NT2/D1 (cell line): ENCODE results near the gene IMMP2L.

Experiments used
- SUZ12 ChIP-seq: IDR thresholded peaks from 2 replicates; pipeline ENCODE4 v1.6.1; 2011; ENCODE audit not compliant: insufficient read length, insufficient read depth; ENCODE audit errors: extremely low read depth
- YY1 ChIP-seq: IDR thresholded peaks from 2 replicates; pipeline ENCODE4 v1.6.1; 2011; ENCODE audit not compliant: insufficient read length, insufficient read depth
- ZNF274 ChIP-seq: IDR thresholded peaks from 2 replicates; pipeline ENCODE4 v1.6.1; 2011; ENCODE audit warnings: mild to moderate bottlenecking, low read depth, low read length

DNA sequence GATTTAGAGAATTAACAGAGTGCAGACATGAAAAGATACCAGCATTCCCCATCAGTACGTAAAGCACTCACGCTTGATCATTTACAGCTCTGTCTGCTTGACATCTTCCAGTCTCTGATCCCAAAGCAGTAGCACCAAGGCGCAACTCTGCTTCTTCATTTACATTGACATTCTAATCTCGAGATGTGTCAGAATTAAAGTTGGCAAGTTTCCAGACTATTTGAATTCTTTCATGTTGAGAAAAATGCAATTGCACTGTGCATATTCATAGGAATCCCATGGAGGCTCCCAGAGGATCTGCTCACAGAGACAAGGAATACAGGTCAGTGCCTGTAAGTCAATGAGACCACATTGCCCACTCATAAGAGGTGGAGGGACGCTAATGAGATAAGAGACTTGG lies 287.4 kb downstream of the IMMP2L start:
- TF ChIP-seq SUZ12 (no peak), ZNF274 (no peak), YY1 (no peak)
